Measurements from ENCODE around the gene NOVA2. TPM values are rescaled to one million over a fixed set of nuclear protein-coding genes. Genes with fewer than 3 reads are reported as not detected.

NOVA2 gene, protein sequence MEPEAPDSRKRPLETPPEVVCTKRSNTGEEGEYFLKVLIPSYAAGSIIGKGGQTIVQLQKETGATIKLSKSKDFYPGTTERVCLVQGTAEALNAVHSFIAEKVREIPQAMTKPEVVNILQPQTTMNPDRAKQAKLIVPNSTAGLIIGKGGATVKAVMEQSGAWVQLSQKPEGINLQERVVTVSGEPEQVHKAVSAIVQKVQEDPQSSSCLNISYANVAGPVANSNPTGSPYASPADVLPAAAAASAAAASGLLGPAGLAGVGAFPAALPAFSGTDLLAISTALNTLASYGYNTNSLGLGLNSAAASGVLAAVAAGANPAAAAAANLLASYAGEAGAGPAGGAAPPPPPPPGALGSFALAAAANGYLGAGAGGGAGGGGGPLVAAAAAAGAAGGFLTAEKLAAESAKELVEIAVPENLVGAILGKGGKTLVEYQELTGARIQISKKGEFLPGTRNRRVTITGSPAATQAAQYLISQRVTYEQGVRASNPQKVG
- 15.9 TPM for total RNA-seq

GRCh38 chr19:45973553-45974338, at the start of gene NOVA2:
NOVA2 (minus strand) TSS chr19:45973865; CDS start chr19:45973351, 514 bp downstream.

DNA sequence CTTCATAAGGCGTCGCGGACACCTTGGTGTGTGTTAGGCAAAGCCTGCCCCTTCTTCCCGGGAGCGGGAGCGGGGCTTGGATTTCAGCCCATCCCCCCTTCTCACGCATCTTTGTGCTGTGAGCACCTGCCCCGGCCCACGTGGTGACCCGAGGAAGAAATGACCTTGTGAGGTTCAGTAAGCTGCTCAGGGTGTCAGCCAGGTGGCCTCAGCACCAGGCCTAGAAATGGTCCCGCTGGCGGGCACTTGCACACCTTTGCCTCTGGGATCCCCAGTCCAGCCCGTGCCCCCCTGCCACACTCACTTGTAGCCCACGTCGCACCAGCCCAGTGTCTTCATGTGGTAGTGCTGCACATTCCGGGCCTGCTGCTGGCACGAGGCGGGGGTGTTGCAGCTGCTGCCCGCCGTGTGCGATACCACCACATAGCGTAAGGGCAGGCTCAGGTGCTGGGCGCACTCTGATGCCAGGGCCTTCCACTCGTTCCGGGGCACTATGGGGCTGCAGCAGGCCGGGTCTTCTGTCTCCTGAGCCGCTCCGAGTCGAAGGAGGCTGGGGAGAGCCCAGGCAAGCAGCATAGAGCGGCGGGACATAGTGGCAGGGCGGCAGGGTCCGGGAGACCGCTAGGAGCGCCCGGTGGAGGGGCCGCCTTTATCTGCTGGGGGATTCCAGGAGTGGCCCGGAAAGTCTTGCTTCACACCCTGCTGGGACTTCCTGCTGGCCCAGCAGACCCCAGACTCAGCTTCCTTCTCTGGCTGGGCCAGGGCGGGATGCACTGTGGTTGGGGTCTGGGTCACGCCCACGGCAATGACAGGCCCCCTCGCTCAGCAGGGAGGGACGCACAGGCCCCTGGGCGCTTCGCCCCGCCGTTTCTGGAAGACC, 49.0 kb upstream of the NOVA2 start, which contains the start of gene PGLYRP1:
PGLYRP1 (minus strand) TSS at position 623 of the 880 bp plus-strand sequence; CDS start at position 591, 32 bp downstream.

GRCh38 chr19:45994998-45995714, 21.5 kb upstream of the NOVA2 start, which contains the start of gene CCDC61:
CCDC61 (plus strand) TSS chr19:45995467; CDS start chr19:46003019, 7,552 bp downstream.

DNA sequence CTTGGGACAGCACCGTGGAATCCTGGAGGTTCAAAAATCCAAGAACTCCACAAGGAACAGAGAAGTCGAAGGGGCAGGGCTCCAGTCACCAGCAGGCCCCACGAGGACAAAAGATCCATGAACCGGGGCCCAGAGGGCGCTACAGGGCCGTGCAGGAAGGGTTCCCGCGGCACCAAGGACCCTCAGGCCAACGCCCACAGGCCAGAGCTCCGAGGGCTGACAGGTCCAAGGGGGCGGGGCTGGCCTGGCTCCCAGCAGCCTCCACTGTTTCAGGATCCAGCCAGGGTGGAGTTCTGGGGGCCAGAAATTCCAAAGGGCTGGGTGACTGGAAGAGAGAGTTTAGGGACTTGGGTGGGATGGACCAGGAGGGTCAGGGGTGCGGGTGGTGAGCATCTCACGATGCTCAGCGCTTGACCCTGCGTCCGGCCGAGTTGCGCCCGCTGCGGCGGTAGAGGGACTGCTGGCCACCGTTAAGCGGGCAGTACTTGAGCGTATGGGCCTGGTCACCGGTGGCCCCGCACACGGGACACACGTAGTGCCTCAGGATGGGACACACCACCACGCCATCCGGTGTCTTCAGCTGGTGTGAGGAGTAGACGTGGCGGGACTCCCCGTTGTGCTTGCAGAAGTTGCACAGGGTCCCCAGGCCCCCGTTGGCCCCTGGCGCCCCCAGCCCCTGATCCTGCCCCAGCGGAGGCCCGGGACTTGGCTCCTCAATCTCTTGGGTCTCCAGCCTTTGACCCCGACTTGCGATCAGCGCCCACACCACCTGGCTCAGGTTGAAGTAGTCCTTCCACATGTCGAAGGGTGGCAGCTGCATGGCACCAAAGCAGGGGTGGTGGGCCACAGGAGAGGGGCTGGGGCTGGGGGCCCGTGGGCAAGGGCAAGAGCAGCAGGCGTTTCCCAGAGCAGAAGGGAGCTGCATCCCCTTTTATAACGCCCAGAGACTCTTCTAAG, 59.5 kb downstream of the NOVA2 start, which contains the start of gene NANOS2:
NANOS2 (minus strand) TSS at position 905 of the 957 bp plus-strand sequence; CDS start at position 820, 85 bp downstream.

DNA sequence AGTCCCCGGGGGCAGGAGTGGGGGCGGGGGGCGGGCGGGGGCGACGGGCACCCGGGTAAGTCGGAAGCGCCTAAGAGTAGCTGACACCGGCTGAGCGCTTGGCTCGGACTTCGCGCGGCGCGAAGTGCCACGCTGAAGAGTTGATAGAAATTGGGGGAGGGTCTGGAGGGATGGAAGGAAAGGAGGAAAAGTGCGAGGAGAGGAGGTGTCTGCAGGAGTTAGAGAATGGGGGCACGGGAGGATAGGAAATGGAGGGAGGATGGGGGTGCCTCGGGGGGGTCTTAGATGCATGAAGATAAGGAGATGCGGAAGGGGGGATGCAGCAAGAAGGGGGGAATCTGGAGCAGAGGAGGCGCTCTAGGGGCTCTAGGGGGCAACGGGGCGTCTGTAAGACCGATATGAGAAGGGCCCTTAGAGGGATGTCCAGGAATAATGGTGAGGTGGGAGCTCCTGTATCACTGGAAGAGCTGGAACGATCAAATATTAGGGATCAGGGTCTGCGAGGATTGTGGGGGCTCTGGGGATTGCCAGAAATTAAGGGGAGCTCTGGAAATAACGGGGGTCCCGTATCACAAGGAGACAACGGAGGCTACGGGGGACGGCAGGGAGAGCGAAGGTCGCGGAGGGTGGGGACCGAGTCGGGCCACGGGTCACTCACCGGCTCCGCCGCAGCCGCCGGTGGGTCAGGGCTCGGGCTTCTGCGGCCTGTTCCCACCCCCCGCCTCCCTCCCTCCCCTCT, 71.6 kb downstream of the NOVA2 start, which contains the start of gene MYPOP:
MYPOP (minus strand) TSS at position 702 of the 739 bp plus-strand sequence. CDS start 840 bp downstream, outside the sequence.

GRCh38 chr19:45885556-45886426, 87.9 kb downstream of the NOVA2 start, which contains the start of gene IRF2BP1:
IRF2BP1 (minus strand) TSS chr19:45886141; CDS start chr19:45885774, 367 bp downstream.

Small RNA genes lying within 50 kb of the gene (small RNA-seq; reads per million reads assigned to genes)
- 673 reads per million, percentile 98 among the genes with 10 or more reads in this experiment for gene MIR769

Other genes with a start within 250 kb of the NOVA2 start
- gene FBXO46, start 243.0 kb downstream of the NOVA2 start, total RNA-seq, result 7.8 TPM
- not detected for gene MEIOSIN, start 240.4 kb downstream of the NOVA2 start, total RNA-seq
- 1.8 TPM for gene SIX5, start 204.6 kb downstream of the NOVA2 start, total RNA-seq
- gene DMPK, start 191.4 kb downstream of the NOVA2 start, total RNA-seq, result 20.3 TPM
- 48.2 TPM for gene DMWD, start 181.0 kb downstream of the NOVA2 start, total RNA-seq
- gene RSPH6A, start 158.6 kb downstream of the NOVA2 start, total RNA-seq, result 0.23 TPM
- 19.6 TPM for gene SYMPK, start 110.7 kb downstream of the NOVA2 start, total RNA-seq
- gene FOXA3, start 109.5 kb downstream of the NOVA2 start, total RNA-seq, result not detected
- gene IRF2BP1, start 87.7 kb downstream of the NOVA2 start, total RNA-seq, result 28.4 TPM
- gene MYPOP, start 71.3 kb downstream of the NOVA2 start, total RNA-seq, result 1.4 TPM
- gene NANOS2, start 59.1 kb downstream of the NOVA2 start, total RNA-seq, result not detected
- 6.7 TPM for gene CCDC61, start 21.6 kb upstream of the NOVA2 start, total RNA-seq
- not detected for gene PGLYRP1, start 49.2 kb upstream of the NOVA2 start, total RNA-seq
- 3.9 TPM for gene IGFL4, start 67.1 kb upstream of the NOVA2 start, total RNA-seq
- not detected for gene IGFL3, start 150.8 kb upstream of the NOVA2 start, total RNA-seq
- 0.92 TPM for gene IGFL2, start 174.4 kb upstream of the NOVA2 start, total RNA-seq

Measured in diencephalon (tissue), 1 donor.